GM18505 (cell line): ENCODE measurements around the gene CYRIA.
A peak's percentile ranks its signal among the peaks of the same experiment; 100 is the strongest.

Experiments
- ATAC-seq: cut with Tn5 transposase; IDR thresholded peaks from one replicate; pipeline ENCODE4 v1.9.1; 2021; ENCODE audit not compliant: unreplicated experiment
- POLR2A ChIP-seq: IDR thresholded peaks from 4 replicates; pipeline ENCODE4 v1.6.1; 2011; ENCODE audit warnings: borderline replicate concordance; ENCODE audit not compliant: insufficient read depth, insufficient read length; ENCODE audit errors: extremely low read depth

The CYRIA gene

DNA sequence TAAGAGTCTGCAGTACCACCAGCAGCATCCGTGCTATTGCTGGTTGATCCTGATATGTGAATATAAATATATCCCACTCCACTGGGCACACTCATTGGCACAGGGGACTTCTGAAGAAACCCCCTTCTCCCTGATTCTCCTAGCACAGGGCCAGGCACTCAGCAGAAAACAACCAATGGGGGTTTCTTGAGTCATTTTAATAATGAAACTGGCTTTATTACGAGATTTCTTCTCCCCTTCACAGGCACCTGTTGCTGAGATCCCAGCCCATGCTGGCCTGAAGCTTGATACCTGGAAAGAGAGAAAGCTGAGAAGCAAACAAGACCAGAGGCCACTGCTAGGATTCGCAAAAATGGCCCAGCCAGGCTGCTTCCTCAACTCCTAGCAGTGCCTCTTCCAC is 17.9 kb upstream of the CYRIA start:
- TF ChIP-seq POLR2A, result no peak
- no peak for ATAC-seq

- no peak for ATAC-seq
- TF ChIP-seq POLR2A, result no peak
Measured at GRCh38 chr2:16682431-16683118, 16.9 kb upstream of the CYRIA start.

- no peak for TF ChIP-seq POLR2A
- no peak for ATAC-seq
Measured at GRCh38 chr2:16680781-16681180, 15.1 kb upstream of the CYRIA start.

- no peak for TF ChIP-seq POLR2A
- no peak for ATAC-seq
Measured at GRCh38 chr2:16680304-16680703, 14.7 kb upstream of the CYRIA start.

DNA sequence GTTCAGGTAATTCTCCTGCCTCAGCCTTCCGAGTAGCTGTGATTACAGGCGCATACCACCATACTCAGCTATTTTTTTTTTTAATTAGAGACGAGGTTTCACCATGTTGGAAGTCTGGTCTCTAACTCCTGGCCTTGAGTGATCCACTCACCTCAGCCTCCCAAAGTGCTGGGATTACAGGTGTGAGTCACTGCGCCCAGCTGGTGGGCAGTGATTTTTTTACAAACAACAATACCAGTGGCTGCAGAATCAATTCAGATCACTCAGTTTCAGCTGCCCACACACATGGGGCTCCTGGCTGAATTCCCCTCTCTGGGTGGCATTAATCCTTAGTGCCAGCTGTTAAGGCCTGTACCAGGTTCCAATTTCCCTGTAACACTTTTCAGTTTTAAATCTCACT is 13.3 kb upstream of the CYRIA start:
- ATAC-seq, result no peak
- no peak for TF ChIP-seq POLR2A

DNA sequence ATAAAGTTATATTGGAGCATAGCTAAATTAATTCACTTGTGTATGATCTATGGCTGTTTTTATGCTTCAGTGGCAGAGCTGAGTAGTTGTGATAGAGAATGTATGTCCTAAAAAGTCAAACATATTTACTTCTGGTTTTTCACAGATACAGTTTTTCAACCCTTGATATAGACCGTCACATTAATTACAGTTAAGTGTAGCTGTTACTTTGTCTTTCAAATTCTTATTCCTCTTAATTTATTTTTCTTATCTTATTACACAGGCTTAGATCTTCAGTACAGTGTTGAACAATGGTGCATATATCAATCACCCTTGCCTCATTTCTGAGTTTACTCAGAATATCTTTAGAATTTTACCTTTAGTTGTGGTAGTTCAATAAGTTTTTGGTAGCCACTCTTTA is 12.2 kb upstream of the CYRIA start:
- no peak for ATAC-seq
- TF ChIP-seq POLR2A, result no peak

GRCh38 chr2:16675781-16676180 is 10.1 kb upstream of the CYRIA start:
- no peak for TF ChIP-seq POLR2A
- ATAC-seq, result no peak

- no peak for ATAC-seq
- no peak for TF ChIP-seq POLR2A
Measured at GRCh38 chr2:16674154-16674553, 8.5 kb upstream of the CYRIA start.

GRCh38 chr2:16671760-16672159 is 6.1 kb upstream of the CYRIA start:
- no peak for ATAC-seq
- no peak for TF ChIP-seq POLR2A

DNA sequence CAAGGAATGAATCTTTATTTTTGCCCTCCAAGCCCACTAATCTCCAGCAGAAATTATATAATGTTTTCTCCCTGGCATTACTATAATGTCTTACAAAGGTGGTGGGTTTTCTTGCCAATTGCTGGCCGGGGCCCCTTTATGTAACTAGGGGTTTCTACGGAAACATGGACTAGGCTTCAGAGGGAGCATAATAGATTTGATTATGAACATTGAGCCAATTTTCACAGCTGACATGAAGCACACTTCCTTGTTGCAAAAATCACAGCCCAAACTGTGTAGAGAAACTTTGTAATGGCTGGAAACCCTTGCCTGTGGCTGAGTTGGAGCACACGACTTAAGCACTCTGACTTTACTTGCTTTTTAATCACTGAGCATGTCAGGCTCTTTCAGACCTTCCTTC is 3.8 kb upstream of the CYRIA start:
- ATAC-seq, result no peak
- no peak for TF ChIP-seq POLR2A

- ATAC-seq, result no peak
- no peak for TF ChIP-seq POLR2A
Measured at GRCh38 chr2:16666449-16666801, 791 bp upstream of the CYRIA start.

GRCh38 chr2:16664809-16665747 is 556 bp downstream of the CYRIA start:
- ATAC-seq, result peak; percentile 18
- no peak for TF ChIP-seq POLR2A

- no peak for TF ChIP-seq POLR2A
- ATAC-seq, result no peak
Measured at GRCh38 chr2:16664052-16664731, 1.4 kb downstream of the CYRIA start.

GRCh38 chr2:16663121-16663905 is 2.3 kb downstream of the CYRIA start:
- ATAC-seq, result no peak
- no peak for TF ChIP-seq POLR2A
